Uterus (tissue), 2 donors: ENCODE data around the gene FAM216B.

ENCODE experiments used
- POLR2A ChIP-seq, 2 donors: fragments of 450-650 bp; IDR thresholded peaks; one replicate each; pipeline ENCODE4 v1.6.1; 2016; ENCODE audit warnings: antibody characterized with exemption in 2 of 2, mild to moderate bottlenecking in 1 of 2, moderate library complexity in 1 of 2
- TF ChIP-seq, protein P1 (sequence below), 4 experiments: fragments of 200-600 bp in 2 of 4; fragments of 450-650 bp in 2 of 4; sonication (generic) in 2 of 4; IDR thresholded peaks; one replicate each; pipeline ENCODE4 v1.5.1; 2016 to 2019; ENCODE audit warnings: antibody characterized with exemption in 4 of 4, mild to moderate bottlenecking in 2 of 4, moderate library complexity in 1 of 4

DNA sequence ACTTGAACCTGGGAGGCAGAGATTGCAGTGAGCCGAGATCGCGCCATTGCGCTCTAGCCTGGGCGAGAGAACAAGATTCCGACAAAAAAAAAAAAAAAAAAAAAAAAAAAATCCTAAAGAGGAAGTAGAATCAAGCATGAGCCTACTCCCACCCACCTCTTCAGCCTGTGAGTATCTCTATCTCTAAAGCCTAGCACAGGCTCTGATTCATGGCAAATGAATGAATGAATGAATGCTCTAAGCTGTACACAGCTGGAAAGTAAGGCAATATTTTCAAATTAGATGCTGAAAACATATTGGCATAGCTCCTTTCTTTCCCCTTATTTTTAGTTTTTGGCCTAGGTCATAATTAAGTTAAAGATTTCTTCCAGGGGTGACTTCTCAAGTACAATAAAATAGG lies 35.7 kb upstream of the FAM216B start:
- TF ChIP-seq, protein P1, sequence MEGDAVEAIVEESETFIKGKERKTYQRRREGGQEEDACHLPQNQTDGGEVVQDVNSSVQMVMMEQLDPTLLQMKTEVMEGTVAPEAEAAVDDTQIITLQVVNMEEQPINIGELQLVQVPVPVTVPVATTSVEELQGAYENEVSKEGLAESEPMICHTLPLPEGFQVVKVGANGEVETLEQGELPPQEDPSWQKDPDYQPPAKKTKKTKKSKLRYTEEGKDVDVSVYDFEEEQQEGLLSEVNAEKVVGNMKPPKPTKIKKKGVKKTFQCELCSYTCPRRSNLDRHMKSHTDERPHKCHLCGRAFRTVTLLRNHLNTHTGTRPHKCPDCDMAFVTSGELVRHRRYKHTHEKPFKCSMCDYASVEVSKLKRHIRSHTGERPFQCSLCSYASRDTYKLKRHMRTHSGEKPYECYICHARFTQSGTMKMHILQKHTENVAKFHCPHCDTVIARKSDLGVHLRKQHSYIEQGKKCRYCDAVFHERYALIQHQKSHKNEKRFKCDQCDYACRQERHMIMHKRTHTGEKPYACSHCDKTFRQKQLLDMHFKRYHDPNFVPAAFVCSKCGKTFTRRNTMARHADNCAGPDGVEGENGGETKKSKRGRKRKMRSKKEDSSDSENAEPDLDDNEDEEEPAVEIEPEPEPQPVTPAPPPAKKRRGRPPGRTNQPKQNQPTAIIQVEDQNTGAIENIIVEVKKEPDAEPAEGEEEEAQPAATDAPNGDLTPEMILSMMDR (IDR thresholded peaks at IDR 0.05), result no peak
- no peak for TF ChIP-seq POLR2A (IDR thresholded peaks at IDR 0.05)
